SU-DHL-6 (cell line): Measurements from ENCODE around the gene TENM4.

Source experiments
- H2AFZ ChIP-seq: fragments of 200-600 bp; sonication (generic); 2 replicates; pipeline ENCODE4 v1.6.1; 2014; ENCODE audit warnings: low read depth, mild to moderate bottlenecking, moderate library complexity, mixed read lengths, antibody characterized with exemption, low read length; ENCODE audit not compliant: severe bottlenecking
- H3F3A ChIP-seq: fragments of 200-600 bp; shearing (Covaris generic); 2 replicates; pipeline ENCODE4 v1.6.0; 2016; ENCODE audit warnings: antibody characterized with exemption, mild to moderate bottlenecking; ENCODE audit not compliant: insufficient read depth
- H3K27ac ChIP-seq: fragments of 200-600 bp; sonication (generic); 2 replicates; pipeline ENCODE4 v1.5.1; 2016; ENCODE audit warnings: low read depth, mild to moderate bottlenecking, low read length, moderate library complexity, mixed read lengths
- H3K27me3 ChIP-seq: fragments of 200-600 bp; sonication (generic), shearing (Covaris generic); 2 replicates; pipeline ENCODE4 v1.6.0; 2014; ENCODE audit warnings: mild to moderate bottlenecking, low read length
- H3K36me3 ChIP-seq: fragments of 200-600 bp; sonication (generic); 2 replicates; pipeline ENCODE4 v1.6.1; 2014; ENCODE audit warnings: mild to moderate bottlenecking, low read length, mixed read lengths
- H3K4me2 ChIP-seq: fragments of 300-600, 200-600 bp; shearing (Covaris generic), sonication (generic); 2 replicates; pipeline ENCODE4 v1.6.0; 2014; ENCODE audit warnings: low read length, low read depth, mild to moderate bottlenecking; ENCODE audit not compliant: poor library complexity, severe bottlenecking
- H3K4me3 ChIP-seq: fragments of 200-600 bp; sonication (generic); 2 replicates; pipeline ENCODE4 v1.5.1; 2014; ENCODE audit warnings: antibody characterized with exemption, low read length, mild to moderate bottlenecking, mixed read lengths; ENCODE audit not compliant: insufficient read depth, poor library complexity, severe bottlenecking
- H3K79me2 ChIP-seq: fragments of 200-600 bp; sonication (generic); 2 replicates; pipeline ENCODE4 v1.6.1; 2014; ENCODE audit warnings: mild to moderate bottlenecking, low read length, moderate library complexity; ENCODE audit not compliant: insufficient read depth
- H3K9ac ChIP-seq: fragments of 200-600 bp; sonication (generic); 2 replicates; pipeline ENCODE4 v1.7.0; 2014; ENCODE audit warnings: mild to moderate bottlenecking, low read length
- H3K9me2 ChIP-seq: fragments of 200-600 bp; sonication (generic); replicated peaks from 2 replicates; pipeline ENCODE4 v1.6.1; 2014; ENCODE audit warnings: low read length; ENCODE audit not compliant: insufficient read depth
- H3K9me3 ChIP-seq: fragments of 200-600 bp; sonication (generic); 2 replicates; pipeline ENCODE4 v1.6.1; 2014; ENCODE audit warnings: low read length, mixed read lengths; ENCODE audit not compliant: insufficient read depth
- H4K20me1 ChIP-seq: fragments of 200-600 bp; sonication (generic); 2 replicates; pipeline ENCODE4 v1.6.1; 2014; ENCODE audit warnings: low read depth, mild to moderate bottlenecking, antibody characterized with exemption, low read length, moderate library complexity, mixed read lengths
- CTCF ChIP-seq: fragments of 200-600 bp; sonication (generic); IDR thresholded peaks from one replicate; pipeline ENCODE4 v1.5.1; 2017; ENCODE audit warnings: antibody characterized with exemption, mild to moderate bottlenecking, low read length, moderate library complexity; ENCODE audit not compliant: insufficient read depth, poor library complexity, severe bottlenecking
- EZH2phosphoT487 ChIP-seq: fragments of 200-600 bp; sonication (generic), shearing (Covaris generic); conservative IDR thresholded peaks from 2 replicates; pipeline ENCODE4 v1.6.1; 2018; ENCODE audit warnings: mild to moderate bottlenecking, antibody characterized with exemption, low read length, moderate library complexity, mixed read lengths

TENM4 gene

DNA sequence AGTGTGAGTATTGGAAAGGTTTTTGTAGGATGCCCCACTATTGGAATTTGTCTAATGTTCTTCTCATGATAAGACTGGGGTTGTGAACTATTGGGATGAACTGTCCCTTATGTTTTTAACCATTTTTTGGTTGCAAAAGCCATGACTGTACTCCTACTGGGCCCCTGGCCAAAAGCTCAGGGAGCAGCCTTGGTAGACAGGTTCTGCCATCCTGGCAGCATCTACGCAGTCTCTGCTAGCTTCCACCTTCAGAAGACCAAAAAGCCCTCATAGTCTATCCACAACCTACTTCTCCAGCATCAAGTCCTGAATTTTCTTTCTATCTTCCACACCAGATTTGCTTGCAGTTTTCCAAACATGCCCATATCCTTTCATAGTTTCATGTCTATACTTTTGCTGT is 211.8 kb downstream of the TENM4 start:
- Histone ChIP-seq H3K36me3 (no peaks in the 10 kb centered on the region), H4K20me1 (no peaks in the 10 kb centered on the region), H2AFZ (no peak overlapping the region), H3K79me2 (no peaks in the 10 kb centered on the region), H3K4me2 (no peak overlapping the region), H3F3A (no peaks in the 10 kb centered on the region), H3K27me3 (no peaks in the 10 kb centered on the region), H3K27ac (no peak overlapping the region), H3K9me2 (no peaks in the 10 kb centered on the region), H3K9ac (no peak overlapping the region), H3K9me3 (peaks cover 2% of the 10 kb centered on the region; the same call in 1 of the 2 replicates), H3K4me3 (no peak overlapping the region)
- no peak for TF ChIP-seq EZH2phosphoT487
- no peak for TF ChIP-seq CTCF

GRCh38 chr11:79227767-79228755 is 212.8 kb downstream of the TENM4 start:
- TF ChIP-seq CTCF (no peak), EZH2phosphoT487 (no peak)
- no peak overlapping the region for H3K27ac ChIP-seq
- H3K27me3 ChIP-seq, result no peaks in the 10 kb centered on the region
- no peaks in the 10 kb centered on the region for H3K36me3 ChIP-seq
- no peak overlapping the region for H3K4me3 ChIP-seq
- no peaks in the 10 kb centered on the region for H4K20me1 ChIP-seq
- no peaks in the 10 kb centered on the region for H3K9me2 ChIP-seq
- peaks cover 4% of the 10 kb centered on the region; the same call in 1 of the 2 replicates for H3K9me3 ChIP-seq
- no peak overlapping the region for H2AFZ ChIP-seq
- no peak overlapping the region for H3K4me2 ChIP-seq
- no peak overlapping the region for H3K9ac ChIP-seq
- no peaks in the 10 kb centered on the region for H3K79me2 ChIP-seq
- no peaks in the 10 kb centered on the region for H3F3A ChIP-seq

GRCh38 chr11:79227308-79227707 is 213.5 kb downstream of the TENM4 start:
- H3K36me3 ChIP-seq, result no peaks in the 10 kb centered on the region
- H3K9ac ChIP-seq, result no peak overlapping the region
- peaks cover 4% of the 10 kb centered on the region; the same call in 1 of the 2 replicates for H3K9me3 ChIP-seq
- TF ChIP-seq CTCF (no peak), EZH2phosphoT487 (no peak)
- H3K27ac ChIP-seq, result no peak overlapping the region
- H3F3A ChIP-seq, result no peaks in the 10 kb centered on the region
- H3K27me3 ChIP-seq, result no peaks in the 10 kb centered on the region
- no peaks in the 10 kb centered on the region for H3K79me2 ChIP-seq
- no peak overlapping the region for H3K4me3 ChIP-seq
- H4K20me1 ChIP-seq, result no peaks in the 10 kb centered on the region
- H3K9me2 ChIP-seq, result no peaks in the 10 kb centered on the region
- no peak overlapping the region for H2AFZ ChIP-seq
- H3K4me2 ChIP-seq, result no peak overlapping the region
